ENCODE data around the gene FOXC2.

DNA sequence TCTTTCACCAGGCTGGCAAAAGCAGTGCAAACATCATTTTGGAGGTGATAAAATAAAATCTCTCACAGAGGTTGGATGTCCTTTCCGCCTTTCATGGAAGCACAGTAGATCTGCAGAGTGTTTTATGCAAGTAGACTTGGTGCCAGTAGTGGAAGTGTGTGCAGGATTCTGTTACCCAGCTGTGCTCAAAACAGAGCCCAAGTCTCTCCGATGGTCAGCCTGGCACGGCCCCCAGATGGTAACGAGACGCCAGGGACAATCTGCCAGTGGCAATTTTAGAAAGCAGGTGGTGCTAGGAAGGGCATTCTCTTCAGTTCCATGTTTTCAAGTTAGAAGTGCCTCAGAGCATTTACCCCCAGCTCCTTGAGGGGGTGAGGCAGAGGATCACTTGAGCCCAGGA, 10.1 kb upstream of the FOXC2 start:
- TF ChIP-seq CTCF (IDR thresholded peaks at IDR 0.05) (no peak), POLR2A (IDR thresholded peaks at IDR 0.05) (no peak)

All from body of pancreas (tissue), 4 donors.